GM12878 (cell line): ENCODE measurements around the gene DBNDD2.

Experiments
- CEBPB ChIP-seq, 2 experiments: fragments of 150-350 bp in 1 of 2; IDR thresholded peaks; 2 replicates each; pipeline ENCODE4 v1.6.1; 2012 to 2014; ENCODE audit warnings: low read depth in 2 of 2, low read length in 2 of 2, borderline replicate concordance in 1 of 2, inconsistent platforms in 1 of 2
- CTCF ChIP-seq, 3 experiments: IDR thresholded peaks in 2 of 3; conservative IDR thresholded peaks in 1 of 3; 2 replicates each; pipeline ENCODE4 v1.5.1; 2011; ENCODE audit warnings: low read depth in 3 of 3, low read length in 3 of 3, mild to moderate bottlenecking in 3 of 3, control low read depth in 2 of 3, moderate library complexity in 2 of 3, inconsistent platforms in 1 of 3, mixed read lengths in 1 of 3; ENCODE audit not compliant: control insufficient read depth in 2 of 3, insufficient read depth in 1 of 3; ENCODE audit errors: extremely low read depth in 1 of 3
- NR2C2 ChIP-seq: IDR thresholded peaks from 2 replicates; pipeline ENCODE4 v1.6.1; 2011; ENCODE audit warnings: borderline replicate concordance, low read depth; ENCODE audit not compliant: control insufficient read depth, insufficient read length
- ZNF274 ChIP-seq: IDR thresholded peaks from one replicate; pipeline ENCODE4 v1.8.0; 2011; ENCODE audit not compliant: insufficient read length, insufficient read depth

DNA sequence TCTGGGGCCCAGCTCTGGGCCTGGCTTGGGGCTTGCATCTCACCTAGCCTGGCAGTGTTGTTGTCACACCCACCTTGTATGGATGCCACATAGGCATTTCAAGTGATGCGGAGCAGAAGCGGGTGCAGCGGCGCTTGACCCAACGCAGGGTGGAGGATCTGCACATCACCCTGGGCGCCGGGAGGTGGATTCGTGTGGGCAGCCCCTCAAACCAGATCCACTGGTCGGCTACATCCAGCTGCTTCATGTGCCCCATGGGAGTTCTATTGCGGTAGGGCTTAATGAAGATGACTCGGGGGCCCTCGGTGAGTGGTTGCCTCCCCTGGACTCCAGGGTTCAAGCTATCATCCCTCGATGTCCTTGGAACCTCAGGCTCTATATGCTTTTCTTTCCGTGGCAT, 33.1 kb upstream of the DBNDD2 start:
- TF ChIP-seq CTCF (IDR thresholded peaks at IDR 0.05 in 2 of 3, conservative IDR thresholded peaks at IDR 0.05 in 1 of 3; ENCODE audit: control insufficient read depth in 2 of 3, extremely low read depth in 1 of 3, insufficient read depth in 1 of 3, low read depth in 3 of 3, low read length in 3 of 3): no peak
- no peak for TF ChIP-seq ZNF274
- TF ChIP-seq NR2C2: no peak
- no peak for TF ChIP-seq CEBPB (IDR thresholded peaks at IDR 0.05; ENCODE audit: borderline replicate concordance in 1 of 2, low read depth in 2 of 2, low read length in 2 of 2)
